Activated T-helper 1 cell treated with anti-CD3 and anti-CD28 coated beads, Interleukin-12 subunit alpha, Interleukin-12 subunit beta, Interleukin-2, Interleukin-4 antibody, amounts not matched to agents 30 ng/mL and 10 ng/mL and 1 ng/mL, durations not matched to agents 14 hours and 24 hours and 36 hours (primary cell): ENCODE measurements around the gene CDK5RAP2. TPM values are rescaled to one million over a fixed set of nuclear protein-coding genes. Genes with fewer than 3 reads are reported as not detected.
"Not testable (repeated sequence)": the region's sequence is repeated elsewhere in the genome, so short reads cannot be mapped to it uniquely, and the experiment has no call there.

ENCODE experiments used
- DNase-seq: peaks from one replicate; pipeline ENCODE4 v3.0.0; 2021; ENCODE audit warnings: low spot score
- H3K27ac Mint-ChIP-seq: one replicate; pipeline ENCODE4 v1.8.0; 2021; ENCODE audit warnings: mild to moderate bottlenecking, mixed read lengths
- H3K27me3 Mint-ChIP-seq: one replicate; pipeline ENCODE4 v1.8.0; 2022; ENCODE audit warnings: mild to moderate bottlenecking, moderate library complexity, mixed read lengths; ENCODE audit not compliant: insufficient read depth
- H3K36me3 Mint-ChIP-seq: one replicate; pipeline ENCODE4 v1.8.0; 2021; ENCODE audit warnings: low read depth, mixed read lengths
- H3K4me1 Mint-ChIP-seq: one replicate; pipeline ENCODE4 v1.8.0; 2021; ENCODE audit warnings: low read depth, mixed read lengths
- H3K4me3 Mint-ChIP-seq: one replicate; pipeline ENCODE4 v1.8.0; 2021; ENCODE audit warnings: mild to moderate bottlenecking, moderate library complexity, mixed read lengths
- H3K9me3 Mint-ChIP-seq: one replicate; pipeline ENCODE4 v1.8.0; 2021; ENCODE audit warnings: mixed read lengths
- intact Hi-C: fragments of 100-400 bp; cut with micrococcal nuclease; formaldehyde crosslinking; loops from one replicate; pipeline ENCODE4 v1.15.1; 2024
- total RNA-seq: library from RNA; stranded (reverse); gene quantifications from 2 replicates; pipeline ENCODE4 v1.2.3, GENCODE V29; 2022

The CDK5RAP2 gene
- total RNA-seq, 1 donor from 2014 or later = 60.3 TPM

- Mint-ChIP-seq H3K36me3 (peaks cover 58% of the 10 kb centered on the region), H3K4me3 (no peak overlapping the region), H3K4me1 (no peaks in the 10 kb centered on the region), H3K27me3 (no peaks in the 10 kb centered on the region), H3K27ac (no peak overlapping the region), H3K9me3 (no peaks in the 10 kb centered on the region)
- no peak for DNase-seq
- intact Hi-C loops = loop anchor here (10.0 kb wide), 1 partner anchor 568 kb away; no protein-coding TSS in a partner anchor
These were observed 47.1 kb downstream of the CDK5RAP2 start for GRCh38 chr9:120532891-120533290.

GRCh38 chr9:120532475-120532874 lies 47.5 kb downstream of the CDK5RAP2 start:
- H3K27ac Mint-ChIP-seq = no peak overlapping the region
- no peaks in the 10 kb centered on the region for H3K4me1 Mint-ChIP-seq
- H3K4me3 Mint-ChIP-seq = no peak overlapping the region
- H3K9me3 Mint-ChIP-seq = no peaks in the 10 kb centered on the region
- H3K36me3 Mint-ChIP-seq = peaks cover 62% of the 10 kb centered on the region
- DNase-seq = no peak
- H3K27me3 Mint-ChIP-seq = no peaks in the 10 kb centered on the region
- intact Hi-C loops = loop anchor here (10.0 kb wide), 1 partner anchor 568 kb away; no protein-coding TSS in a partner anchor

GRCh38 chr9:120531683-120532300 lies 48.2 kb downstream of the CDK5RAP2 start:
- peaks cover 65% of the 10 kb centered on the region for H3K36me3 Mint-ChIP-seq
- H3K27me3 Mint-ChIP-seq = no peaks in the 10 kb centered on the region
- no peak overlapping the region for H3K4me3 Mint-ChIP-seq
- H3K9me3 Mint-ChIP-seq = no peaks in the 10 kb centered on the region
- intact Hi-C loops = loop anchor here (10.0 kb wide), 1 partner anchor 567 kb away; no protein-coding TSS in a partner anchor
- DNase-seq = no peak
- no peak overlapping the region for H3K27ac Mint-ChIP-seq
- no peaks in the 10 kb centered on the region for H3K4me1 Mint-ChIP-seq

- not testable (repeated sequence) for H3K4me3 Mint-ChIP-seq, H3K27me3 Mint-ChIP-seq, H3K4me1 Mint-ChIP-seq, H3K27ac Mint-ChIP-seq, H3K9me3 Mint-ChIP-seq, DNase-seq
- peaks cover 67% of the 10 kb centered on the region for H3K36me3 Mint-ChIP-seq
- intact Hi-C loops = loop anchor here (10.0 kb wide), 1 partner anchor 566 kb away; no protein-coding TSS in a partner anchor
These were observed 49.6 kb downstream of the CDK5RAP2 start for GRCh38 chr9:120530220-120530832.

GRCh38 chr9:120528829-120529228 lies 51.1 kb downstream of the CDK5RAP2 start:
- Mint-ChIP-seq H3K27ac (no peak overlapping the region), H3K36me3 (peaks cover 59% of the 10 kb centered on the region), H3K4me3 (no peak overlapping the region), H3K4me1 (no peaks in the 10 kb centered on the region), H3K9me3 (no peaks in the 10 kb centered on the region), H3K27me3 (no peaks in the 10 kb centered on the region)
- intact Hi-C loops = no loop called here
- no peak for DNase-seq

GRCh38 chr9:120528327-120528726 lies 51.6 kb downstream of the CDK5RAP2 start:
- Mint-ChIP-seq H3K9me3 (no peaks in the 10 kb centered on the region), H3K27me3 (no peaks in the 10 kb centered on the region), H3K4me3 (no peak overlapping the region), H3K36me3 (peaks cover 62% of the 10 kb centered on the region), H3K27ac (no peak overlapping the region), H3K4me1 (no peaks in the 10 kb centered on the region)
- DNase-seq = no peak
- intact Hi-C loops = no loop called here

GRCh38 chr9:120526534-120526933 lies 53.4 kb downstream of the CDK5RAP2 start:
- H3K9me3 Mint-ChIP-seq = no peaks in the 10 kb centered on the region
- no peak for DNase-seq
- intact Hi-C loops = no loop called here
- no peaks in the 10 kb centered on the region for H3K27me3 Mint-ChIP-seq
- peaks cover 65% of the 10 kb centered on the region for H3K36me3 Mint-ChIP-seq
- H3K4me3 Mint-ChIP-seq = no peak overlapping the region
- no peak overlapping the region for H3K27ac Mint-ChIP-seq
- H3K4me1 Mint-ChIP-seq = no peaks in the 10 kb centered on the region

GRCh38 chr9:120524863-120525262 lies 55.1 kb downstream of the CDK5RAP2 start:
- DNase-seq = no peak
- H3K9me3 Mint-ChIP-seq = no peaks in the 10 kb centered on the region
- H3K27ac Mint-ChIP-seq = no peak overlapping the region
- intact Hi-C loops = no loop called here
- H3K4me3 Mint-ChIP-seq = no peak overlapping the region
- H3K4me1 Mint-ChIP-seq = no peaks in the 10 kb centered on the region
- no peaks in the 10 kb centered on the region for H3K27me3 Mint-ChIP-seq
- peaks cover 56% of the 10 kb centered on the region for H3K36me3 Mint-ChIP-seq

GRCh38 chr9:120524038-120524437 lies 55.9 kb downstream of the CDK5RAP2 start:
- Mint-ChIP-seq H3K27me3 (no peaks in the 10 kb centered on the region), H3K4me3 (no peak overlapping the region), H3K36me3 (peaks cover 57% of the 10 kb centered on the region), H3K4me1 (no peaks in the 10 kb centered on the region), H3K9me3 (no peaks in the 10 kb centered on the region), H3K27ac (no peak overlapping the region)
- no peak for DNase-seq
- intact Hi-C loops = no loop called here

GRCh38 chr9:120522558-120522957 lies 57.4 kb downstream of the CDK5RAP2 start:
- no peak overlapping the region for H3K27ac Mint-ChIP-seq
- intact Hi-C loops = no loop called here
- no peaks in the 10 kb centered on the region for H3K27me3 Mint-ChIP-seq
- H3K4me1 Mint-ChIP-seq = no peaks in the 10 kb centered on the region
- DNase-seq = no peak
- H3K36me3 Mint-ChIP-seq = peaks cover 53% of the 10 kb centered on the region
- no peaks in the 10 kb centered on the region for H3K9me3 Mint-ChIP-seq
- no peak overlapping the region for H3K4me3 Mint-ChIP-seq

- peaks cover 50% of the 10 kb centered on the region for H3K36me3 Mint-ChIP-seq
- H3K27me3 Mint-ChIP-seq = no peaks in the 10 kb centered on the region
- H3K4me1 Mint-ChIP-seq = no peaks in the 10 kb centered on the region
- H3K9me3 Mint-ChIP-seq = no peaks in the 10 kb centered on the region
- H3K4me3 Mint-ChIP-seq = no peak overlapping the region
- no peak for DNase-seq
- intact Hi-C loops = no loop called here
- H3K27ac Mint-ChIP-seq = no peak overlapping the region
These were observed 57.9 kb downstream of the CDK5RAP2 start for GRCh38 chr9:120522032-120522431.

GRCh38 chr9:120521101-120521500 lies 58.9 kb downstream of the CDK5RAP2 start:
- peaks cover 45% of the 10 kb centered on the region for H3K36me3 Mint-ChIP-seq
- no peak for DNase-seq
- intact Hi-C loops = no loop called here
- H3K27me3 Mint-ChIP-seq = no peaks in the 10 kb centered on the region
- H3K4me3 Mint-ChIP-seq = no peak overlapping the region
- no peaks in the 10 kb centered on the region for H3K4me1 Mint-ChIP-seq
- no peaks in the 10 kb centered on the region for H3K9me3 Mint-ChIP-seq
- no peak overlapping the region for H3K27ac Mint-ChIP-seq

GRCh38 chr9:120515996-120516395 lies 64.0 kb downstream of the CDK5RAP2 start:
- H3K36me3 Mint-ChIP-seq = peaks cover 54% of the 10 kb centered on the region
- H3K9me3 Mint-ChIP-seq, intact Hi-C loops, DNase-seq, H3K27me3 Mint-ChIP-seq, H3K4me3 Mint-ChIP-seq, H3K27ac Mint-ChIP-seq, H3K4me1 Mint-ChIP-seq: not testable (repeated sequence)
